ENCODE measurements around the gene ZNF438. TPM values are rescaled to one million over a fixed set of nuclear protein-coding genes. Genes with fewer than 3 reads are reported as not detected.
"Not testable (repeated sequence)": the region's sequence is repeated elsewhere in the genome, so short reads cannot be mapped to it uniquely, and the experiment has no call there.

The ZNF438 gene
- total RNA-seq, 1 experiment from 2014 or later = 5.2 TPM

GRCh38 chr10:30962522-30962921, 69.1 kb downstream of the ZNF438 start:
- Histone ChIP-seq H3K9me3 (replicated peaks) (no peaks in the 10 kb centered on the region), H3K4me3 (no peak overlapping the region), H3K36me3 (no peaks in the 10 kb centered on the region), H3K4me1 (replicated peaks) (no peaks in the 10 kb centered on the region; the same call in 1 of the 2 replicates), H3K27ac (no peak overlapping the region), H3K27me3 (replicated peaks) (no peaks in the 10 kb centered on the region)
- no peak for DNase-seq (ENCODE audit: low read depth in 1 of 2, low spot score in 2 of 2)

- no peaks in the 10 kb centered on the region; the same call in 1 of the 2 replicates for H3K4me1 ChIP-seq (replicated peaks)
- no peak for DNase-seq (ENCODE audit: low read depth in 1 of 2, low spot score in 2 of 2)
- H3K4me3 ChIP-seq = no peak overlapping the region
- H3K27me3 ChIP-seq (replicated peaks) = no peaks in the 10 kb centered on the region
- H3K27ac ChIP-seq = no peak overlapping the region
- no peaks in the 10 kb centered on the region for H3K9me3 ChIP-seq (replicated peaks)
- H3K36me3 ChIP-seq = no peaks in the 10 kb centered on the region
Measured at GRCh38 chr10:30959836-30960210, 71.8 kb downstream of the ZNF438 start.

DNA sequence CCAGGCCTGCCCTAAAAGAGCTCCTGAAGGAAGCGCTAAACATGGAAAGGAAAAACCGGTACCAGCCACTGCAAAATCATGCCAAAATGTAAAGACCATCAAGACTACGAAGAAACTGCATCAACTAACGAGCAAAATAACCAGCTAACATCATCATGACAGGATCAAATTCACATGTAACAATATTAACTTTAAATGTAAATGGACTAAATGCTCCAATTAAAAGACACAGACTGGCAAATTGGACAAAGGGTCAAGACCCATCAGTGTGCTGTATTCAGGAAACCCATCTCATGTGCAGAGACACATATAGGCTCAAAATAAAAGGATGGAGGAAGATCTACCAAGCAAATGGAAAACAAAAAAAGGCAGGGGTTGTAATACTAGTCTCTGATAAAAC, 82.4 kb downstream of the ZNF438 start:
- H3K27ac ChIP-seq; H3K36me3 ChIP-seq; H3K4me3 ChIP-seq; H3K9me3 ChIP-seq (replicated peaks); DNase-seq (ENCODE audit: low read depth in 1 of 2, low spot score in 2 of 2); H3K27me3 ChIP-seq (replicated peaks); H3K4me1 ChIP-seq (replicated peaks): not testable (repeated sequence)

DNA sequence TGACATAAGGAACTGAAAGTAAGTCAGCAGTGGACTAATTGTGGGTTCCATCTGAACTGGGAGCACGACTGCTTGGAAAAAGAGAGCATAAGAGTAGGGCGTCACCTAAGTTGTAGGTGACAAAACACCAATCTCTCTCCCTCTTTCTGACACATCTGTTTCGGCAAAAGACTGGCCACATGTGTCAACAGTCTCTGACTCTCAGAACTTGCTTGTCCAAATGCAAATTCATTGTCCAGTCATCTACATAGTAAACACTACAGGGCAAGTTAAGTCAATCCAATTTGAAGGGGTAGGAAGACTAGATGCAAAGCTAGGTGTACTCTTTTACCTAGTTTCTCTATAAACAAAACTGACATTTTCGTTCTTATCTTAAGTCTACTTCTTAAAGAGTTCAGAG, 87.7 kb downstream of the ZNF438 start:
- H3K9me3 ChIP-seq (replicated peaks) = no peaks in the 10 kb centered on the region
- H3K4me1 ChIP-seq (replicated peaks) = no peaks in the 10 kb centered on the region
- H3K27ac ChIP-seq = no peak overlapping the region
- H3K36me3 ChIP-seq = no peaks in the 10 kb centered on the region
- DNase-seq (ENCODE audit: low read depth in 1 of 2, low spot score in 2 of 2) = no peak
- no peaks in the 10 kb centered on the region for H3K27me3 ChIP-seq (replicated peaks)
- no peak overlapping the region for H3K4me3 ChIP-seq

GRCh38 chr10:30943451-30943850, 88.2 kb downstream of the ZNF438 start:
- Histone ChIP-seq H3K27ac (no peak overlapping the region), H3K36me3 (no peaks in the 10 kb centered on the region; the same call in 1 of the 2 replicates), H3K4me3 (no peak overlapping the region), H3K27me3 (replicated peaks) (no peaks in the 10 kb centered on the region), H3K4me1 (replicated peaks) (no peaks in the 10 kb centered on the region), H3K9me3 (replicated peaks) (no peaks in the 10 kb centered on the region)
- DNase-seq (ENCODE audit: low read depth in 1 of 2, low spot score in 2 of 2) = no peak

DNA sequence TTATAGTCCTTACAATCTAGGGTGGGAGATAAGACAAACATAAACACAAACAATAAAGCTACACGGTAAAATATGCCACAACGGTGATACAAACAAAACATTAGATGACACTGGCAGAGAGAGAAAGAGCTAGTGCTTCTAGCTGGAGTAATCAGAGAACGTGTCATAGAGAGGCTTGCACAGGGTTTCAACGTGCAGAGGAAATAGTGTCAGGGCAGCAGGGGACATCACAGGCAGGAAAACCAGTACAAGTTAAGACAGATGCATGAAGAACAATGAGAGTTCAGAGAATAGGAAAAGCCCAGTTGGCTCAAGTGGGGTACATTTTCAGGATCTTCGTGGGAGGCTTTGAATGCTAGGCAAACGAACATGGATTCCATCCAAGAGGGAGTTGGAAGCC, 91.4 kb downstream of the ZNF438 start:
- H3K27ac ChIP-seq = no peak overlapping the region
- no peaks in the 10 kb centered on the region for H3K9me3 ChIP-seq (replicated peaks)
- no peak for DNase-seq (ENCODE audit: low read depth in 1 of 2, low spot score in 2 of 2)
- H3K4me3 ChIP-seq = no peak overlapping the region
- H3K27me3 ChIP-seq (replicated peaks) = no peaks in the 10 kb centered on the region
- no peaks in the 10 kb centered on the region for H3K4me1 ChIP-seq (replicated peaks)
- peaks cover 3% of the 10 kb centered on the region; the same call in 1 of the 2 replicates for H3K36me3 ChIP-seq

DNA sequence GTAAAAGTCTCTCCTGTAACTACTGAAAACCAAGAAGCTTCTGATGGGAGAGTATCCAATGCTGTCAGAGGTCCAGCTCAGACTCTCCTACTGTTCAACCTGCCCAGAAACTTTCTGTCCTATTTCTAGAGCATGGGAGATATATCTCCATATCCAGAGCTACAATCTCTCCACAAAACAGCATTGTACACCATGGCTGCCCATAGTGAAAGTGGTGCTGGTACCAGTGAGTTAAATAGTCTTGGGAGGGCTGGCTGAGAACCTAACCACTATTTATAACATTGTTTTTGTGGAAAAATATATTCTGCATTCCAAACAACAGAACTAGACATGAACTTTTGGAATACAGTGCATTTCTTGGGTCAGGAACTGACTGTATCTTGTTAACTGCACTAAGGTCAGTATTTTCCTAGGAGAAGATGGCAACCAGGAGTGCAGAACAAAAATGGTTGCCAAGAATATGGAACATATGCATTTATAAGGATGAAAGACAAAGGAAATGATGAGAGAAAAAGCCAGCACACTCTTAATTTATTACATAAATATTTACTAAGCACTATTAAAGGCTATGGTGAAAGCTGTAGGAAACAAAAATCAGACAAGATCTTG, 91.9 kb downstream of the ZNF438 start:
- no peaks in the 10 kb centered on the region for H3K9me3 ChIP-seq (replicated peaks)
- no peak overlapping the region for H3K4me3 ChIP-seq
- H3K27ac ChIP-seq = no peak overlapping the region
- no peaks in the 10 kb centered on the region for H3K4me1 ChIP-seq (replicated peaks)
- DNase-seq (ENCODE audit: low read depth in 1 of 2, low spot score in 2 of 2) = no peak
- peaks cover 3% of the 10 kb centered on the region; the same call in 1 of the 2 replicates for H3K36me3 ChIP-seq
- H3K27me3 ChIP-seq (replicated peaks) = no peaks in the 10 kb centered on the region

- Histone ChIP-seq H3K9me3 (replicated peaks) (no peaks in the 10 kb centered on the region), H3K4me1 (replicated peaks) (no peaks in the 10 kb centered on the region), H3K27ac (no peak overlapping the region), H3K4me3 (no peak overlapping the region), H3K36me3 (peaks cover 7% of the 10 kb centered on the region; the same call in 1 of the 2 replicates), H3K27me3 (replicated peaks) (no peaks in the 10 kb centered on the region)
- no peak for DNase-seq (ENCODE audit: low read depth in 1 of 2, low spot score in 2 of 2)
Measured at GRCh38 chr10:30935078-30935477, 96.6 kb downstream of the ZNF438 start.

DNA sequence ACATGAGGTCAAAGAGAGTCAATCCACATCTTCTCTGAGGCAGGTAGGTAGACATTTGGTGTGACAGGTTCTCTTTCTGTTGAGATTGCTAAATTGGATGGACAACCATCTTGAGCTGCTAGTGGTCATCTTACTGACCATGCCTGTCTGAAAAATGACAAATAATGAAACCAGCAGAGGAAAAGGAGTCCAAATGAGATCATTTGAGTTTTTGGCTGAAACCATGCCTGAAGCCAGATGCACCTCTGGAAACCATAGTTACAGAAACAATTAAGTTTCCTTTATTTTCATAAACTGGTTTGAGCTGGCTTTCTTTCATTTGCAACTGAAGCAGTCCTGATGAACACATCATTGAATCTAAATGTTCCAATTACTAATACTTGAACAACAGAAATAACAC, 100.6 kb downstream of the ZNF438 start:
- Histone ChIP-seq H3K27me3 (replicated peaks) (no peaks in the 10 kb centered on the region), H3K4me1 (replicated peaks) (no peaks in the 10 kb centered on the region), H3K4me3 (no peak overlapping the region), H3K36me3 (peaks cover 6% of the 10 kb centered on the region; the same call in 1 of the 2 replicates), H3K9me3 (replicated peaks) (no peaks in the 10 kb centered on the region), H3K27ac (no peak overlapping the region)
- DNase-seq (ENCODE audit: low read depth in 1 of 2, low spot score in 2 of 2) = no peak

DNA sequence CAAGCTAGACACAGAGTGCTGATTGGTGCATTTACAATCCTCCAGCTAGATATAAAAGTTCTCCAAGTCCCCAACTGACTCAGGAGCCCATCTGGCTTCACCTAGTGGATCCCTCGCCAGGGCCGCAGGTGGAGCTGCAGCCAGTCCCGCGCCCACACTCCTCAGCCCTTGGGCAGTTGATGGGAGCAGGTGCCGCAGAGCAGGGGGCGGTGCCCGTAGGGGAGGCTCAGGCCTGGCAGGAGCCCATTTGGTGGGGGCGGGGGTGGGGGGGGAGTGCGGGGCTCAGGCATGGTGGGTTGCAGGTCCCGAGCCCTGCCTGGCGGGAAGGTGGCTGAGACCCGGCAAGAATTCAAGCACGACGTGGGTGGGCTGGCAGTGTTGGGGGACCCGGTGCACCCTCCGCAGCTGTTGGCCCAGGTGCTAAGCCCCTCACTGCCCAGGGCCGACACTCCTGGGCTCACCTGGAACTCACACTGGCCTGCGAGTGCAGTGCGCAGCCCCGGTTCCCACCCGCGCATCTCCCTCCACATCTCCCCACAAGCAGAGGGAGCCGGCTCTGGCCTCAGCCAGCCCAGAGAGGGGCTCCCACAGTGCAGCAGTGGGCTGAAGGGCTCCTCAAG, 101.7 kb downstream of the ZNF438 start:
- H3K4me1 ChIP-seq (replicated peaks) = no peaks in the 10 kb centered on the region
- H3K27me3 ChIP-seq (replicated peaks) = no peaks in the 10 kb centered on the region
- peaks cover 4% of the 10 kb centered on the region; the same call in 1 of the 2 replicates for H3K36me3 ChIP-seq
- H3K27ac ChIP-seq = no peak overlapping the region
- H3K9me3 ChIP-seq (replicated peaks) = no peaks in the 10 kb centered on the region
- no peak overlapping the region for H3K4me3 ChIP-seq
- DNase-seq (ENCODE audit: low read depth in 1 of 2, low spot score in 2 of 2) = no peak

GRCh38 chr10:30929311-30929729, 102.3 kb downstream of the ZNF438 start:
- not testable (repeated sequence) for H3K27ac ChIP-seq; H3K4me3 ChIP-seq; DNase-seq (ENCODE audit: low read depth in 1 of 2, low spot score in 2 of 2); H3K27me3 ChIP-seq (replicated peaks); H3K36me3 ChIP-seq; H3K4me1 ChIP-seq (replicated peaks); H3K9me3 ChIP-seq (replicated peaks)

DNA sequence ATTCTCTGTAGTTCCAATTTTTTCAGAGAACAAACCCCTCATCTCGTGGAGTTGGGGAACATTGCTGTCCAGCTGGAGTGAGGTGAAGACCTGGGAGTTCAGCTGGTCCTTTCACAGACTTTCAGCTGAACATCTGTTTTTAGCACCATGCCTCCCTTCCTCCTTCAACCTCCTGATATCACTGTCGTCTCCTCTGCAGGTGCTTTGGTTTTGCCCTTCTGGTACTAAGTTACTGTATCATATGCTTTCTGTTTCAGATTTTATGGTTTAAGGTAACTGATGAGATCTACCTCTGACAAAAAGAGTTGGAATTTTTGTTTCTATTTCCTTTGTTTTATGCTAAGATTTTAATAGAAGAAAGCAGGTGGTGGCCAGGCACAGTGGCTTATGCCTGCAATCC, 102.9 kb downstream of the ZNF438 start:
- 0 out of 2 replicates have a peak, but pooled peaks cover 2% of the 10 kb centered on the region for H3K9me3 ChIP-seq (replicated peaks)
- no peak overlapping the region for H3K27ac ChIP-seq
- no peak overlapping the region for H3K4me3 ChIP-seq
- DNase-seq (ENCODE audit: low read depth in 1 of 2, low spot score in 2 of 2) = no peak
- H3K36me3 ChIP-seq = peaks cover 6% of the 10 kb centered on the region; the same call in 1 of the 2 replicates
- H3K27me3 ChIP-seq (replicated peaks) = no peaks in the 10 kb centered on the region
- H3K4me1 ChIP-seq (replicated peaks) = no peaks in the 10 kb centered on the region

DNA sequence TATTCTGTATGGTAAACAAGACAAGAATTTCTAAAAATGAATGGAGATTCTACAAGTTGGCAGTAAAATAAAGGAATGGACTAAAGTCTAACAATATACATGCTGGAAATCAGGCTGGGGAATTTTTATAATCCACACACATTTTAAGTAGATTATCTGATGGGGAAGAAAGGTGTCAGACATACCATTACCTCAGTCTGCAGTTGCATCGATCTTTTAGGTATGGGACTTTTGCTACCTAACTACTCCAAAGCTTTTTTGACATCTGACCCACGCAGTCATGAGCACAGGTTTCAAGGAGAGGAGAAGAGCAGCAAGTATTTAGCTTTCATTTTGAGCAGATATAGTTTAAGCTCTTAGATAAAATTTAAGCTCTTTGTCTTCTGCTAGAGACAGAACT, 113.0 kb downstream of the ZNF438 start:
- Histone ChIP-seq H3K9me3 (replicated peaks) (no peaks in the 10 kb centered on the region), H3K36me3 (no peaks in the 10 kb centered on the region), H3K4me3 (no peak overlapping the region), H3K27me3 (replicated peaks) (no peaks in the 10 kb centered on the region), H3K27ac (no peak overlapping the region), H3K4me1 (replicated peaks) (no peaks in the 10 kb centered on the region)
- no peak for DNase-seq (ENCODE audit: low read depth in 1 of 2, low spot score in 2 of 2)

GRCh38 chr10:30917789-30918188, 113.9 kb downstream of the ZNF438 start:
- no peaks in the 10 kb centered on the region for H3K4me1 ChIP-seq (replicated peaks)
- no peaks in the 10 kb centered on the region for H3K9me3 ChIP-seq (replicated peaks)
- no peaks in the 10 kb centered on the region for H3K36me3 ChIP-seq
- no peaks in the 10 kb centered on the region for H3K27me3 ChIP-seq (replicated peaks)
- H3K27ac ChIP-seq = no peak overlapping the region
- no peak for DNase-seq (ENCODE audit: low read depth in 1 of 2, low spot score in 2 of 2)
- H3K4me3 ChIP-seq = no peak overlapping the region
